Glutamatergic neuron (in vitro differentiated cells): Measurements from ENCODE around the gene FBXL17. TPM values are rescaled to one million over a fixed set of nuclear protein-coding genes. Genes with fewer than 3 reads are reported as not detected.

Experiments
- DNase-seq: peaks from one replicate; pipeline ENCODE4 v3.0.0; 2022
- H3K27ac Mint-ChIP-seq: one replicate; pipeline ENCODE4 v1.8.0; 2020; ENCODE audit warnings: mild to moderate bottlenecking, mixed read lengths, inconsistent platforms; ENCODE audit not compliant: unreplicated experiment
- H3K27me3 Mint-ChIP-seq: one replicate; pipeline ENCODE4 v1.8.0; 2020; ENCODE audit warnings: mild to moderate bottlenecking, moderate library complexity, mixed read lengths, inconsistent platforms; ENCODE audit not compliant: unreplicated experiment
- H3K36me3 Mint-ChIP-seq: one replicate; pipeline ENCODE4 v1.8.0; 2020; ENCODE audit warnings: mild to moderate bottlenecking, mixed read lengths, inconsistent platforms; ENCODE audit not compliant: unreplicated experiment
- H3K4me1 Mint-ChIP-seq: one replicate; pipeline ENCODE4 v1.8.0; 2020; ENCODE audit warnings: mild to moderate bottlenecking, low read depth, mixed read lengths, inconsistent platforms; ENCODE audit not compliant: unreplicated experiment
- H3K4me3 Mint-ChIP-seq: one replicate; pipeline ENCODE4 v1.8.0; 2020; ENCODE audit warnings: mild to moderate bottlenecking, mixed read lengths, inconsistent platforms; ENCODE audit not compliant: unreplicated experiment
- H3K9me3 Mint-ChIP-seq: one replicate; pipeline ENCODE4 v1.8.0; 2020; ENCODE audit warnings: mild to moderate bottlenecking, moderate library complexity, mixed read lengths, inconsistent platforms; ENCODE audit not compliant: unreplicated experiment
- total RNA-seq: library from RNA; stranded (reverse); fragmentation: NEBNext Ultra II Directional; extraction: Animal tissue kit (Norgen Biotek cat#: 25700); gene quantifications from one replicate; pipeline ENCODE4 v1.2.1, GENCODE V29; 2021; ENCODE audit not compliant: unreplicated experiment
- TF ChIP-seq, protein P1 (sequence below): fragments of 200-600 bp; sonication (generic); IDR thresholded peaks from one replicate; pipeline ENCODE4 v1.5.0; 2021; ENCODE audit not compliant: partially characterized antibody, unreplicated experiment

The FBXL17 gene
- total RNA-seq, 1 donor from 2014 or later = 20.3 TPM

DNA sequence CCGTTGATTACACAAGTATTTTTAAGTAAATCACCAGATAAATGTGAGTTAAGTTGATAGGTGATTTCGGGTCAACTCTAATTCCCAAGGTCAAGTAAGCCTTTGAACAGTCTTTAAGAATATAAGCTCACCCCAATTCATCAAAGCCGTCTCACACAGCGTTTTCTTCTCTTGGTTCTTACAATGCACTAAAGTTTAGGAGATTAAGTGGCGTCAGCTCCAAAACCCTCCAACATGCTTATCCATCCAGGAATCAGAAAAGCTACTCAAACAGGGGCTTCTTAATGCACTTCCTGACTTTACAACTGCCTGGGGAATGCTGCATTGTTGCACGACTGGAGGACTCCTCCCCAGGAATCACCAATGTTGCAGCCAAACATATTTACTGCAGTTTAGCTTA lies 505.0 kb downstream of the FBXL17 start:
- Mint-ChIP-seq H3K27me3 (no peaks in the 10 kb centered on the region), H3K4me3 (no peak overlapping the region), H3K9me3 (peaks cover 5% of the 10 kb centered on the region), H3K27ac (no peak overlapping the region), H3K36me3 (no peaks in the 10 kb centered on the region), H3K4me1 (peaks cover 40% of the 10 kb centered on the region)
- no peak for DNase-seq
- TF ChIP-seq, protein P1, sequence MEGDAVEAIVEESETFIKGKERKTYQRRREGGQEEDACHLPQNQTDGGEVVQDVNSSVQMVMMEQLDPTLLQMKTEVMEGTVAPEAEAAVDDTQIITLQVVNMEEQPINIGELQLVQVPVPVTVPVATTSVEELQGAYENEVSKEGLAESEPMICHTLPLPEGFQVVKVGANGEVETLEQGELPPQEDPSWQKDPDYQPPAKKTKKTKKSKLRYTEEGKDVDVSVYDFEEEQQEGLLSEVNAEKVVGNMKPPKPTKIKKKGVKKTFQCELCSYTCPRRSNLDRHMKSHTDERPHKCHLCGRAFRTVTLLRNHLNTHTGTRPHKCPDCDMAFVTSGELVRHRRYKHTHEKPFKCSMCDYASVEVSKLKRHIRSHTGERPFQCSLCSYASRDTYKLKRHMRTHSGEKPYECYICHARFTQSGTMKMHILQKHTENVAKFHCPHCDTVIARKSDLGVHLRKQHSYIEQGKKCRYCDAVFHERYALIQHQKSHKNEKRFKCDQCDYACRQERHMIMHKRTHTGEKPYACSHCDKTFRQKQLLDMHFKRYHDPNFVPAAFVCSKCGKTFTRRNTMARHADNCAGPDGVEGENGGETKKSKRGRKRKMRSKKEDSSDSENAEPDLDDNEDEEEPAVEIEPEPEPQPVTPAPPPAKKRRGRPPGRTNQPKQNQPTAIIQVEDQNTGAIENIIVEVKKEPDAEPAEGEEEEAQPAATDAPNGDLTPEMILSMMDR = no peak

DNA sequence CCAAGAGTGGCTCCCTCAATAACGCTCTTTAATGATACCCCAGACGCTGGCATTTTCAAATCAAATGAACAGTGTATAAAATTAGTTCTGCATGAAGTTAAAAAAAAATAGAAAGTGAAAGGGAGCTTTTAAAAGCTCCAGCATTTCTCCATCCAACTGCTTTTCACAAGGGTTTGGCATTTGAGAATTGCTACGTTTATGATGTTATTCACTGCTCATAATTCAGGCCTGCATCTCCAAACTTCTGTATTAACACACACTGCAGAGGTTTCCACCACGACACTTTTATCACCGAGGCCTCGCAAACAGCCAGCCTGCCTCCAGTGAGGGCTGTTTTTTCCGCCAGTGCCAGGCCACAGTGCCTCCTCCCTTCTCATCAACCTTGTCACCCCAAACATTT lies 505.6 kb downstream of the FBXL17 start:
- peaks cover 44% of the 10 kb centered on the region for H3K4me1 Mint-ChIP-seq
- H3K4me3 Mint-ChIP-seq = peak overlapping the region; percentile 16
- H3K9me3 Mint-ChIP-seq = peaks cover 5% of the 10 kb centered on the region
- H3K27ac Mint-ChIP-seq = peak overlapping the region; percentile 65
- no peak for DNase-seq
- no peaks in the 10 kb centered on the region for H3K36me3 Mint-ChIP-seq
- TF ChIP-seq, protein P1 = no peak
- no peaks in the 10 kb centered on the region for H3K27me3 Mint-ChIP-seq

DNA sequence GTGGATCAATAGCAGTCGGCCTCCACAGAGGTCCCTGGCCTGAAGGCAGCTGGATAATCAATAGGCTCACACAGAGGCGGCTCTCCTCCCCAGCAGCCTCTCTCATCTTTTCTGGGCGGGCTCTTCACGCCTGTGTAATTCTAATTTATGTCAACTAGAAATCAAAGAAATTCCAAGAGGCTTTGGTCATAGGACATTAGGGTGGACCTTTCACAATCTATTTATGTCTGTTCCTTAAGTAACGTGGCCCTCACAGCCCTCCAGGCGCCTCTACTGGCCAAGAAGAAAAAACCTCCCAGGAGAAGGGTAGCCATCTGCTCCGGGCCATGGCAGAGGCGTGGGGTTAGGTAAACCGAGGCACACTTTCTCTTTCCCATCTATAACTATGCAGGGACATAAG lies 506.1 kb downstream of the FBXL17 start:
- Mint-ChIP-seq H3K27me3 (no peaks in the 10 kb centered on the region), H3K9me3 (peaks cover 5% of the 10 kb centered on the region), H3K27ac (peak overlapping the region; percentile 38), H3K4me3 (peak overlapping the region; percentile 63), H3K4me1 (peaks cover 44% of the 10 kb centered on the region), H3K36me3 (no peaks in the 10 kb centered on the region)
- DNase-seq = peak; percentile 37
- TF ChIP-seq, protein P1 = no peak

DNA sequence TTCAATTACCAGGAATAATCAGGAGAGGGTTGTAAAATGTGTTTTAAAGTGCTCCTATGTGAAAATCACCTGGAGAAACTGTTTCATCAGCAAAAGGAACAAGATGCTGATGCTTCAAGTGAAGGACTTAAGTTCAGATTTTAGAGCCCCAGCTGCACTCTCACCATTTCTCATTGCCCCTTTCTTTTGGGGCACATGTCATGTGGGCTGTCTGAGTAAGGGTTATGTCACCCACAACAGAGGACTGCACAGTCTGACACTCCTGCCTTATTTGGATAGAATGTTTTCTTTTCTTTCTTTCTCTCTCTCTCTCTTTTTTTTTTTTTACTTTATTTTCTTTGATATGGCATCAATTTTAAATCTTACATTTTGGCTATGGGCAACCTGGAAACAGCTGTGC lies 507.1 kb downstream of the FBXL17 start:
- Mint-ChIP-seq H3K9me3 (peaks cover 6% of the 10 kb centered on the region), H3K27me3 (no peaks in the 10 kb centered on the region), H3K27ac (no peak overlapping the region), H3K36me3 (no peaks in the 10 kb centered on the region), H3K4me1 (peaks cover 46% of the 10 kb centered on the region), H3K4me3 (no peak overlapping the region)
- no peak for DNase-seq
- TF ChIP-seq, protein P1 = no peak

DNA sequence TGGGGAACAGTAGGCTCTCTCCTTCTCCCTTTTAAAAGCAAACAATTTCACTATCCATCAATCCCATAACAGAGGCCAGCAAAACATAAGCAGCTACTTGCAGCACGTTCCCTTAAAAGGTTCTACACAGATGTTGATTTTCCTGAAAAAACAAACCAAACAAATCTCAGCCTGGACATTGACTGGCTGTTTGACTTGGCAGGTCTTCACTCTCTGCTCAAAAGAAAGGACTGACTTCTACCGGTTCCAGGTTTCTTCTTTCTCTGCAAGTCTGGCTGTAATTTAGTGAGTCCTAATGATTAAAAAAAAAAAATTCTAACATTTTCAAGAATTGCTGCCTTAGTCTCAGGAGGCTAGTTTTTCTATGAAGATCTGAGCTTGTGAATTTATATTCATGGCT lies 508.0 kb downstream of the FBXL17 start:
- peaks cover 14% of the 10 kb centered on the region for H3K9me3 Mint-ChIP-seq
- DNase-seq = no peak
- no peak overlapping the region for H3K4me3 Mint-ChIP-seq
- no peak overlapping the region for H3K27ac Mint-ChIP-seq
- H3K27me3 Mint-ChIP-seq = peaks cover 6% of the 10 kb centered on the region
- no peaks in the 10 kb centered on the region for H3K36me3 Mint-ChIP-seq
- TF ChIP-seq, protein P1 = no peak
- H3K4me1 Mint-ChIP-seq = peaks cover 55% of the 10 kb centered on the region
